Stimulated activated CD8-positive, alpha-beta memory T cell treated with anti-CD3 and anti-CD28 coated beads, Interleukin-4, amount 100 ng/mL, for 4 hours (primary cell): ENCODE results near the gene DNAAF3.

ENCODE experiments used
- DNase-seq, 2 donors: peaks; one replicate each; pipeline ENCODE4 v3.0.0-alpha.2; 2020; ENCODE audit warnings: low read depth in 2 of 2, low spot score in 1 of 2

DNAAF3 gene

DNA sequence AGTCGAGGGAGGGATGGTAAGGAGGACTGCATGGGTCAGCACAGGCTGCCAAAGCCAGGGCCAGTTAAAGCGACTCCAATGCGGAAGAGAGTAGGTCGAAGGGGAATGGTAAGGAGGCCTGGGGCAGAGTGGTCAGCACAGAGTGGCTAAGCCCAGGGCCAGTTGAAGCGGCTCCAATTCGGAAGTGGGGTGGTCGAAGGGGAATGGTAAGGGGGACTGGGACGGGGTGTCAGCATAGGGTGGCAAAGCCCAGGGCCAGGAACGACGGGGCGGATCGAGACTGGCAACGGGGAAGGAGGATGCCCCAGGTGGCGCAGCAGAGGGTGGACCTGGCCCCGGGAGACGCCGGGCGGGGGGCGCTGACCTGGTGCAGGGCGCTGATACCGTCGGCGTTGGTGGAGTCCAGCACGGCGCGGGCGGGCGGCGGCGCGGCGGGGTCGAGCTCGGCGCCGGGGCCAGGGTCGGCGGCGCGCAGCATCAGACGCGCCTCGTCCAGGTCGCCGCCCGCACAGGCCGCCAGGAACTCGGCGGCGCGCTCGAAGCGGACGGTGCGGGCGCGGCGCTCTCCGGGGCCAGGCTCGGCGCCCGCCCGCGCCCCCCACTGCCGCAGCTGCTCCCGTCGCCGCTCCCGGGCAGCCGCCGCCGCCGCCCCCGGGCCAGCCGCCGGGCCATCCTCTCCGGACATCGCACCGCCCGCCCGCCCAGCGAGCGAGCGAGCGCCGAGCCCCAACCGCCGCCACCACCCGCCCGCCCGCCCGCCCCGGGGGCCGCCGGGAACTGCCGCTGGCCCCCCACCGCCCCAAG, 49.4 kb downstream of the DNAAF3 start, which contains the start of gene PPP1R12C:
TSS of gene PPP1R12C (minus strand) at position 779 of the 804 bp plus-strand sequence. CDS start at position 685, 94 bp downstream.
- no peak for DNase-seq

DNA sequence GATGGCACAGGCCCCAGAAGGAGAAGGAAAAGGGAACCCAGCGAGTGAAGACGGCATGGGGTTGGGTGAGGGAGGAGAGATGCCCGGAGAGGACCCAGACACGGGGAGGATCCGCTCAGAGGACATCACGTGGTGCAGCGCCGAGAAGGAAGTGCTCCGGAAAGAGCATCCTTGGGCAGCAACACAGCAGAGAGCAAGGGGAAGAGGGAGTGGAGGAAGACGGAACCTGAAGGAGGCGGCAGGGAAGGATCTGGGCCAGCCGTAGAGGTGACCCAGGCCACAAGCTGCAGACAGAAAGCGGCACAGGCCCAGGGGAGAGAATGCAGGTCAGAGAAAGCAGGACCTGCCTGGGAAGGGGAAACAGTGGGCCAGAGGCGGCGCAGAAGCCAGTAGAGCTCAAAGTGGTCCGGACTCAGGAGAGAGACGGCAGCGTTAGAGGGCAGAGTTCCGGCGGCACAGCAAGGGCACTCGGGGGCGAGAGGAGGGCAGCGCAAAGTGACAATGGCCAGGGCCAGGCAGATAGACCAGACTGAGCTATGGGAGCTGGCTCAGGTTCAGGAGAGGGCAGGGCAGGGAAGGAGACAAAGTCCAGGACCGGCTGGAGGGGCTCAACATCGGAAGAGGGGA, 50.1 kb downstream of the DNAAF3 start:
- peak in 1 of 2 donors; percentile 24 for DNase-seq

DNA sequence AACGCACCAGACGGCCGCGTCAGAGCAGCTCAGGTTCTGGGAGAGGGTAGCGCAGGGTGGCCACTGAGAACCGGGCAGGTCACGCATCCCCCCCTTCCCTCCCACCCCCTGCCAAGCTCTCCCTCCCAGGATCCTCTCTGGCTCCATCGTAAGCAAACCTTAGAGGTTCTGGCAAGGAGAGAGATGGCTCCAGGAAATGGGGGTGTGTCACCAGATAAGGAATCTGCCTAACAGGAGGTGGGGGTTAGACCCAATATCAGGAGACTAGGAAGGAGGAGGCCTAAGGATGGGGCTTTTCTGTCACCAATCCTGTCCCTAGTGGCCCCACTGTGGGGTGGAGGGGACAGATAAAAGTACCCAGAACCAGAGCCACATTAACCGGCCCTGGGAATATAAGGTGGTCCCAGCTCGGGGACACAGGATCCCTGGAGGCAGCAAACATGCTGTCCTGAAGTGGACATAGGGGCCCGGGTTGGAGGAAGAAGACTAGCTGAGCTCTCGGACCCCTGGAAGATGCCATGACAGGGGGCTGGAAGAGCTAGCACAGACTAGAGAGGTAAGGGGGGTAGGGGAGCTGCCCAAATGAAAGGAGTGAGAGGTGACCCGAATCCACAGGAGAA, 50.9 kb downstream of the DNAAF3 start:
- DNase-seq: no peak

DNA sequence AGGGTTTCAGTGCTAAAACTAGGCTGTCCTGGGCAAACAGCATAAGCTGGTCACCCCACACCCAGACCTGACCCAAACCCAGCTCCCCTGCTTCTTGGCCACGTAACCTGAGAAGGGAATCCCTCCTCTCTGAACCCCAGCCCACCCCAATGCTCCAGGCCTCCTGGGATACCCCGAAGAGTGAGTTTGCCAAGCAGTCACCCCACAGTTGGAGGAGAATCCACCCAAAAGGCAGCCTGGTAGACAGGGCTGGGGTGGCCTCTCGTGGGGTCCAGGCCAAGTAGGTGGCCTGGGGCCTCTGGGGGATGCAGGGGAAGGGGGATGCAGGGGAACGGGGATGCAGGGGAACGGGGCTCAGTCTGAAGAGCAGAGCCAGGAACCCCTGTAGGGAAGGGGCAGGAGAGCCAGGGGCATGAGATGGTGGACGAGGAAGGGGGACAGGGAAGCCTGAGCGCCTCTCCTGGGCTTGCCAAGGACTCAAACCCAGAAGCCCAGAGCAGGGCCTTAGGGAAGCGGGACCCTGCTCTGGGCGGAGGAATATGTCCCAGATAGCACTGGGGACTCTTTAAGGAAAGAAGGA, 51.8 kb downstream of the DNAAF3 start:
- no peak for DNase-seq

DNA sequence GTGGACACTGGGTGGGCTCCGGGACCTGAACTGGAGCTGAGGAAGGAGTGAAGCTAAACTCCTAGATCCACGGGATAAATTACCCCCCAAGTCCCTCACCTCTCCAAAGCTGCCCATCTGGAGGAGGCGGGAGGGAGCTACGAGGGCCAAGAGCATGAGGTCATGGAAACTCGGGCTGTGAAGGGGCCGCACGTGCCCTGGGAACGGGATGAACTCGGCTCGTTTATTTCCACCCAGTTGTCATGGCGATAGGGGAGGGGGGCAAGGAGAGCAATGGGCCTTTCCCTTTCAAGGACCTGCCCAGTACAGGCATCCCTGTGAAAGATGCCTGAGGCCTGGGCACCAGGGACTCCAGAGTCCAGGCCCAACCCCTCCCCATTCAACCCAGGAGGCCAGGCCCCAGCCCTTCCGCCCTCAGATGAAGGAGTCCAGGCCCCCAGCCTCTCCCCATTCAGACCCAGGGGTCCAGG, 52.8 kb downstream of the DNAAF3 start:
- no peak for DNase-seq

DNA sequence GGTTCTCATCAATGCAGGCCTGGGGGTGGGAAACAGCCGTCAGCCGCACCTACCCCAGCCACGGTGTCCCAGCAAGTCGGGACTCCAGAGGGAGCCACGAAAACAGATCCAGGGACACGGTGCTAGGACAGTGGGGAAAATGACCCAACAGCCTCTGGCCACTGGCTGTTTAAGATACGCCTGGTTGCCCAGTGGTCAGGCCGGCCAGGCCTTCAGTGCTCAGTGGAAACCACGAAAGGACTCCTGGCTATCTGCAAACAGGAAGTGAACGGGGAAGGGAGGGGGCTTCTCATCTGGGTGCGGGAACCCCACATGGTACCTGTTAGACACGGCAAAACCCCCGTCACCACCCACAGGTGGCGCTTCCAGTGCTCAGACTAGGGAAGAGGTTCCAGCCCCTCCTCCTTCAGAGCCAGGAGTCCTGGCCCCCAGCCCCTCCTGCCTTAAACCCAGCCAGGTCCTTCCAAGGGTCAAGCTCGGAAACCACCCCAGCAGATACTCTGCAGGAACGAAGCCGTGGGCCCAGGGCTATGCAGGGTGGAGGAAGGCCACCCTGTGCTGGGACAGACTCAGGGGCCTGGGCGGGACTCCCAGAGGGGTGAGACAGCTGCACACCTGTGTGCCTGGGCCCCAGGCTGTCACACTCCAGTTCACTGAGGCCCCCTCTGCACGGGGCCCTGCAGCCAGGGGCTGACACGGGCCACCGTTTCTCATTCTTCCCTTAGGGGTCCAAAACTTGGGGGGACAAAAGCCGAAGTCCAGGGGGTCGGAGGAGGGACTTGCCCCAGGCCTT, 53.4 kb downstream of the DNAAF3 start:
- no peak for DNase-seq

DNA sequence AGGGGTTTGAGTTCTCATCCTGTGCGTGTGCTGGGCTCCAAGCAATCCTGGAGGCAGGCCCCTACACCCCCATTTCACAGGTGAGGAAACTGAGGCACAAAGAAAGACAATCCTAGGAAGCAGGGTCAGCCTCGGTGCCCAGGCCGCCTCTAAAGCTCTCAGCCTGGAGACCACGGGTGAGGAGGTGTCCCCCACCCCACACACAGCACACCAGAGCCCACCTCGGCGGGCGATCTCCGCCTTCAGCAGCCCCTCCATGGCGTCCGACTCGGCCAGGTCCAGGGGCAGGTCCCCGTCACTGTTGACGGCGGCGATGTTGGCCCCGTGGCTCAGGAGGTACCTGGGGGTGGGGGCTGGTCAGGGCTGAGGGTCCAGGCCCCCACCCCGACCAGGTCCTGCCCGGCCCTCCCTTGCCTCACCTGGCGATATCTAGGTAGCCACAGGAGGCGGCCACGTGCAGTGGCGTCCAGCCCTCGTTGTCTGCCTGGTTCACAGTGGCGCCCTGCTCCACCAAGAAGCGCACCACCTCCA, 54.1 kb downstream of the DNAAF3 start:
- no peak for DNase-seq

DNA sequence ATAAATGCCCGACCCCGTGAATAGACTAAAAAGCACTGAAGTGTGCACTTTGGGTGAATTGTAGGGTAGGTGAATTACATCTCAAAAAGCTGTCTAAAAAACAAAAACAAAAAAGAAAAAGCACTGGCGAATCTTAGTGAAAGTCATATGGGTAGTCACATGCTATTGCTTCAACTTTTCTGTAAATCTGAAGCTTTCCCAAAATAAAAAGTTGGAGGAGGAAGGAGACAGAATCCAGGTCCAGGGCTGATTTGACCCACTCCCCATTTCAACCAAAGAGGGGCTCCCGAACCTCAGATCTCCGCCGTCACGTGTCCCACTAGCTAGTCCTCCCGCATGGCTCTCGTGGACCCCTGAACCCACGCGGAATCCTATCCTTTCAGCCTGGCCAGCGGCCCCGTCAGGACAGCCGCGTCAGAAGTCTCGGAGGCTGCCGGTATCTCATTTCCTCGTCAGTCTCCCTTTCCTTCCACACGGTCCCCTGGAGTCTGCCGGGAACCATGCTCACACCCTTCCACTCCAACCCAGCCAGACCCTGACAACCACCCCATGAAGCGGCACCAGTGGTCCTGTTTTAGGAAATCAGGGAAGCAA, 55.1 kb downstream of the DNAAF3 start:
- DNase-seq: no peak

DNA sequence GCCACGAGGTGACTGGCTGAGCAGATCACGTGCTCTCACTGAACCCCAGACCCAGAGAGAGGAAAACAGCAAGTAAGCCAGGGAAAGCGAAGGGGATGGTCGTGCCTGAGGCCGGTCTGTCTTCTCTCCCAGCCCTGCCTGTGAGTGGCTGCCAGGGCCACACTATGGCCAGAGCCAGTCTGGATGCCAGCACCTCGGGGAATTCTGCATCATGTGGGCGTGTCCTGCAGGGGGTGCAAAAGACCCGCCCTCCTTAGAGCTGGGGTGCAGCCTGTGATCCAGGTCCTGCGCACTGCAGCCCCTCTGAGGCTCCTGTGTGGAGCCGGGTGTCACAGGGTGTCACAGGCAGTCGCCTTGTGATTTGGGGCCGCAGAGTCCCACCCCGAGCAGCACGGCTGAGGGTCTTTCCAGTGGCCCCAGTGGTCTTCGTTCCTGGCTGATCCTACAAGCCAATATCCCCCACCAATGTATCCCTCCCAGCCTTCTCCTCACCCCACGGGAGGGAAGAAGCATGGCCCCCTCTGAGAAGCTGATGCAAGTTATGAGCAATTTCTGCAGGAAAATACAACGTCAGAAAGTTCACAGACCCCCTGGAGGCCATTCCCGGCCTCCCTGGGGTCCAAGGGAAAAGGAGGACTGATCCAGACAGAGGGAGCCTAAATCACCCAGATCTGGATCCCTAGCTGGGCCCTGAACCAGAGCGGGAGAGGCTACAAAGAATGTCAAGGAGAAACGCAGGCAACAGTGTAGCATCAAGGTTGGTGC, 56.7 kb downstream of the DNAAF3 start:
- no peak for DNase-seq
